ENCODE measurements around the gene ANGPTL8. TPM values are rescaled to one million over a fixed set of nuclear protein-coding genes. Genes with fewer than 3 reads are reported as not detected.

Gene ANGPTL8
- polyA plus RNA-seq, 2 of the 4 experiments (the other 2 are of a cell fraction): 0.12 TPM; not detected in 1

DNA sequence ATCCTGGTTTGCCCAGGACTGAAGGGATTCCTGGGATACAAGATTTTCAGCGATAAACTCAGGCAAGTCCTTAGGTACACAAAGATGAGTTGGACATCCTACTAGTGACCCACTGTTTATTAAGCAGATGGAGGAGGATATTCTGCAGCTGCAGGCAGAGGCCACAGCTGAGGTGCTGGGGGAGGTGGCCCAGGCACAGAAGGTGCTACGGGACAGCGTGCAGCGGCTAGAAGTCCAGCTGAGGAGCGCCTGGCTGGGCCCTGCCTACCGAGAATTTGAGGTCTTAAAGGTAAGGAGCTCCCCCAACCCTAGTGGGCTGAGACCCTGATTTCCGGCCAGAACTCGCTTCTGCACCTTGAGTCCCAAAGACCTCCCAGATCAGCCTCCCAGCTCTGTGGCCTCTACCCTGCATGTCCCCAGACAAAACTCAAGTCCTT is 607 bp downstream of the ANGPTL8 start:
- no peak for DNase-seq (ENCODE audit: low read depth in 1 of 2, low spot score in 1 of 2)
- ATAC-seq: no peak
- CTCF ChIA-PET: interaction anchor here (0.6 to 1.0 kb wide), 3 partner anchors 97 to 303 kb away, joined by 3 to 4 read pairs (median 3); no protein-coding TSS in a partner anchor
- FAIRE-seq: no peak
- WGBS (ENCODE audit: missing lambda C conversion rate): 98% methylated on average over 7 of the region's 8 CpGs
- POLR2A ChIA-PET: no interaction called here
- Histone ChIP-seq H3K9me3 (no peaks in the 10 kb centered on the region), H3K4me2 (no peak overlapping the region), H3K4me3 (no peak overlapping the region), H3K4me1 (0 out of 3 replicates have a peak, but pooled peaks cover 4% of the 10 kb centered on the region), H3K27ac (no peak overlapping the region)
- TF ChIP-seq EP300 (IDR thresholded peaks at IDR 0.05) (no peak), FOSB (CRISPR knock-in tag; IDR thresholded peaks at IDR 0.05) (no peak), SMC3 (IDR thresholded peaks at IDR 0.05) (no peak)

DNA sequence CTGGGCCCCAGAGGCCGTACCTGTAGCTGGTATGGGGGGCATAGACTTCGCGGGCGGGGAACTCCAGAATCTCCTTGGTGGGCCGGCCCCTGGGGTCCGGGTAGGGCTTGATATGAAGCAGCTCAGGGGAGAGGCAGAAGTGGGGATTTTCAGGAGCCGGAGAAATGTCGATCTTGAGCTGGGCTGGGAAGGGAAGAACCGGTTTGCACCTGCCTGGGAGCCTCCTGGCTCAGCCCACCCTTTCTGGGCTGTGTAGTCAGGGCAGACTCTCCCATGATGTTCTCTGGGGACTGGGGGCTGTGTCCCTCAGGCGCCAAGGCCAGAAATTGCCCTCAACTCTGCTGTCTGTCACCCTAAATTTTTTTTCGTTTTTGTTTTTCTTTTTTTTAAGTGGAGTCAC is 2.6 kb downstream of the ANGPTL8 start:
- H3K4me3 ChIP-seq: no peak overlapping the region
- ChIA-PET CTCF (interaction anchor here (0.6 to 2.2 kb wide), 10 partner anchors 10 to 209 kb away, joined by 3 to 12 read pairs (median 4); no protein-coding TSS in a partner anchor), POLR2A (no interaction called here)
- ATAC-seq (no peak), FAIRE-seq (no peak), DNase-seq (ENCODE audit: low read depth in 1 of 2, low spot score in 1 of 2) (no peak)
- H3K27ac ChIP-seq: no peak overlapping the region
- 0 out of 3 replicates have a peak, but pooled peaks cover 4% of the 10 kb centered on the region for H3K4me1 ChIP-seq
- TF ChIP-seq FOSL2 (IDR thresholded peaks at IDR 0.05): no peak
- TF ChIP-seq FOSL2 (CRISPR knock-in tag; IDR thresholded peaks at IDR 0.05): no peak
- TF ChIP-seq, protein P1, sequence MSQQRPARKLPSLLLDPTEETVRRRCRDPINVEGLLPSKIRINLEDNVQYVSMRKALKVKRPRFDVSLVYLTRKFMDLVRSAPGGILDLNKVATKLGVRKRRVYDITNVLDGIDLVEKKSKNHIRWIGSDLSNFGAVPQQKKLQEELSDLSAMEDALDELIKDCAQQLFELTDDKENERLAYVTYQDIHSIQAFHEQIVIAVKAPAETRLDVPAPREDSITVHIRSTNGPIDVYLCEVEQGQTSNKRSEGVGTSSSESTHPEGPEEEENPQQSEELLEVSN (IDR thresholded peaks at IDR 0.05; ENCODE audit: borderline replicate concordance, low read depth): no peak
- no peak for TF ChIP-seq PHF8 (IDR thresholded peaks at IDR 0.05; ENCODE audit: borderline replicate concordance, low read depth)
- no peak for TF ChIP-seq HOXB13 (CRISPR knock-in tag; IDR thresholded peaks at IDR 0.05; ENCODE audit: low read depth)
- TF ChIP-seq, protein P2, sequence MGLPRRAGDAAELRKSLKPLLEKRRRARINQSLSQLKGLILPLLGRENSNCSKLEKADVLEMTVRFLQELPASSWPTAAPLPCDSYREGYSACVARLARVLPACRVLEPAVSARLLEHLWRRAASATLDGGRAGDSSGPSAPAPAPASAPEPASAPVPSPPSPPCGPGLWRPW (IDR thresholded peaks at IDR 0.05): no peak
- TF ChIP-seq, protein P3, sequence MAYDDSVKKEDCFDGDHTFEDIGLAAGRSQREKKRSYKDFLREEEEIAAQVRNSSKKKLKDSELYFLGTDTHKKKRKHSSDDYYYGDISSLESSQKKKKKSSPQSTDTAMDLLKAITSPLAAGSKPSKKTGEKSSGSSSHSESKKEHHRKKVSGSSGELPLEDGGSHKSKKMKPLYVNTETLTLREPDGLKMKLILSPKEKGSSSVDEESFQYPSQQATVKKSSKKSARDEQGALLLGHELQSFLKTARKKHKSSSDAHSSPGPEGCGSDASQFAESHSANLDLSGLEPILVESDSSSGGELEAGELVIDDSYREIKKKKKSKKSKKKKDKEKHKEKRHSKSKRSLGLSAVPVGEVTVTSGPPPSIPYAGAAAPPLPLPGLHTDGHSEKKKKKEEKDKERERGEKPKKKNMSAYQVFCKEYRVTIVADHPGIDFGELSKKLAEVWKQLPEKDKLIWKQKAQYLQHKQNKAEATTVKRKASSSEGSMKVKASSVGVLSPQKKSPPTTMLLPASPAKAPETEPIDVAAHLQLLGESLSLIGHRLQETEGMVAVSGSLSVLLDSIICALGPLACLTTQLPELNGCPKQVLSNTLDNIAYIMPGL (CRISPR knock-in tag; IDR thresholded peaks at IDR 0.05; ENCODE audit: borderline replicate concordance): no peak
- no peak for TF ChIP-seq HDAC2 (IDR thresholded peaks at IDR 0.05)
- TF ChIP-seq CHD2 (IDR thresholded peaks at IDR 0.05; ENCODE audit: low read length, partially characterized antibody): no peak
- TF ChIP-seq, protein P4, sequence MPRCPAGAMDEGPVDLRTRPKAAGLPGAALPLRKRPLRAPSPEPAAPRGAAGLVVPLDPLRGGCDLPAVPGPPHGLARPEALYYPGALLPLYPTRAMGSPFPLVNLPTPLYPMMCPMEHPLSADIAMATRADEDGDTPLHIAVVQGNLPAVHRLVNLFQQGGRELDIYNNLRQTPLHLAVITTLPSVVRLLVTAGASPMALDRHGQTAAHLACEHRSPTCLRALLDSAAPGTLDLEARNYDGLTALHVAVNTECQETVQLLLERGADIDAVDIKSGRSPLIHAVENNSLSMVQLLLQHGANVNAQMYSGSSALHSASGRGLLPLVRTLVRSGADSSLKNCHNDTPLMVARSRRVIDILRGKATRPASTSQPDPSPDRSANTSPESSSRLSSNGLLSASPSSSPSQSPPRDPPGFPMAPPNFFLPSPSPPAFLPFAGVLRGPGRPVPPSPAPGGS (IDR thresholded peaks at IDR 0.05): no peak
- no peak for TF ChIP-seq ESRRA (IDR thresholded peaks at IDR 0.05; ENCODE audit: borderline replicate concordance, low read length)
- TF ChIP-seq HOXA7 (CRISPR knock-in tag; IDR thresholded peaks at IDR 0.05): no peak
- TF ChIP-seq CBX2 (IDR thresholded peaks at IDR 0.05; ENCODE audit: borderline replicate concordance, low read depth): no peak
- TF ChIP-seq, protein P5, sequence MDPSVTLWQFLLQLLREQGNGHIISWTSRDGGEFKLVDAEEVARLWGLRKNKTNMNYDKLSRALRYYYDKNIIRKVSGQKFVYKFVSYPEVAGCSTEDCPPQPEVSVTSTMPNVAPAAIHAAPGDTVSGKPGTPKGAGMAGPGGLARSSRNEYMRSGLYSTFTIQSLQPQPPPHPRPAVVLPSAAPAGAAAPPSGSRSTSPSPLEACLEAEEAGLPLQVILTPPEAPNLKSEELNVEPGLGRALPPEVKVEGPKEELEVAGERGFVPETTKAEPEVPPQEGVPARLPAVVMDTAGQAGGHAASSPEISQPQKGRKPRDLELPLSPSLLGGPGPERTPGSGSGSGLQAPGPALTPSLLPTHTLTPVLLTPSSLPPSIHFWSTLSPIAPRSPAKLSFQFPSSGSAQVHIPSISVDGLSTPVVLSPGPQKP (IDR thresholded peaks at IDR 0.05; ENCODE audit: low read depth, low read length): no peak
- no peak for TF ChIP-seq NR3C1 (IDR thresholded peaks at IDR 0.05)
- no peak overlapping the region for H3K4me2 ChIP-seq
- no peaks in the 10 kb centered on the region for H3K9me3 ChIP-seq
- 79% methylated on average over 6 of the region's 11 CpGs for WGBS (ENCODE audit: missing lambda C conversion rate)

All from A549 (cell line).